Right lobe of liver (tissue), 4 donors: ENCODE results near the gene APOL2.
A peak's percentile ranks its signal among the peaks of the same experiment; 100 is the strongest.

Source experiments
- POLR2A ChIP-seq: fragments of 450-650 bp; IDR thresholded peaks from one replicate; pipeline ENCODE4 v1.6.1; 2017; ENCODE audit warnings: antibody characterized with exemption, mild to moderate bottlenecking
- TF ChIP-seq, protein P1 (sequence below), 4 donors: fragments of 200-600 bp in 3 of 4; fragments of 450-650 bp in 1 of 4; IDR thresholded peaks; one replicate each; pipeline versions ENCODE4 v1.5.1 to v1.8.0; 2016 to 2022; ENCODE audit warnings: antibody characterized with exemption in 4 of 4, mild to moderate bottlenecking in 2 of 4
- donor health status: DM: no; HTN: no; CAD: no.
- donor health status: DM: no; HTN: no; CAD: no.
- donor health status: DM: no; HTN: yes; CAD: no.

DNA sequence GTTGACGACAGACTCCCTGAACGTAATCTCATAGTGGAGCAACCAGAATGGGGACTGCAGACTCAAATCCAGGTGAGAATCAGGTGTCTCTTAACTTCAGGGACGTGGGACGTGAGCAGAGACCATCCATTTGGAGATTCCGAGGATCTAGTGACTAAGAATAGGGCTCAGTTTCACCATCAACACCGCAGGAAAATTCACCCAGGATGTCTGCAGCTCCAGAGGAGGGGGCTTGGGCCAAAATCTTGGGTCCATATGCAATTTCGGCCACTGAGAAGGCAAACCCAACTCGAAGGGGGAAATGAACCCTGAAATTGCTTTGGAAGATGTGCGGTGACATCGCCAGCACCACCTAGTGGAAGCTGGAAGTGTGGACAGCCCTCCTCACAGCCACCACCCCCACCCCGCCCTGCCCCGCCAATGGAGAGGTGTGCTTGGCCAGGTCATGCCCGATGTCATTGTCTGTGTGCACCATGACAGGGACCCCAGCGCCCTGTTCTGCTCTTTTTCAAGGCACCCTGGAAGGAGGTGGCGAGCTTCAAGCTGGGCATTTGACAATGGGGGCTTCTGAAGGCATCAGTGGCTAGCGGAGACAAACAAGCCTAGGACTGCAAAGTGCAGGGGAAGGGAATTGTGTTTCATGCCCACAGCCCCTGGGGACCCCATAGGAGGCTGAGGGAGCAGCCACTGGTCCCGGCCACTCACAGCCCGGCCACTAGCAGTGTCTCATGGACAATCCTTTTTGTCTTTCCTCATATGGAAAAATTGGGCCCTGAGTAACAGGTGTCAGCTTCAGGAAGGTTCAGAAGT lies 38.4 kb upstream of the APOL2 start:
- TF ChIP-seq, protein P1, sequence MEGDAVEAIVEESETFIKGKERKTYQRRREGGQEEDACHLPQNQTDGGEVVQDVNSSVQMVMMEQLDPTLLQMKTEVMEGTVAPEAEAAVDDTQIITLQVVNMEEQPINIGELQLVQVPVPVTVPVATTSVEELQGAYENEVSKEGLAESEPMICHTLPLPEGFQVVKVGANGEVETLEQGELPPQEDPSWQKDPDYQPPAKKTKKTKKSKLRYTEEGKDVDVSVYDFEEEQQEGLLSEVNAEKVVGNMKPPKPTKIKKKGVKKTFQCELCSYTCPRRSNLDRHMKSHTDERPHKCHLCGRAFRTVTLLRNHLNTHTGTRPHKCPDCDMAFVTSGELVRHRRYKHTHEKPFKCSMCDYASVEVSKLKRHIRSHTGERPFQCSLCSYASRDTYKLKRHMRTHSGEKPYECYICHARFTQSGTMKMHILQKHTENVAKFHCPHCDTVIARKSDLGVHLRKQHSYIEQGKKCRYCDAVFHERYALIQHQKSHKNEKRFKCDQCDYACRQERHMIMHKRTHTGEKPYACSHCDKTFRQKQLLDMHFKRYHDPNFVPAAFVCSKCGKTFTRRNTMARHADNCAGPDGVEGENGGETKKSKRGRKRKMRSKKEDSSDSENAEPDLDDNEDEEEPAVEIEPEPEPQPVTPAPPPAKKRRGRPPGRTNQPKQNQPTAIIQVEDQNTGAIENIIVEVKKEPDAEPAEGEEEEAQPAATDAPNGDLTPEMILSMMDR (IDR thresholded peaks at IDR 0.05): peak; percentile 56 to 82 (median 81)
- no peak for TF ChIP-seq POLR2A
